ENCODE measurements around the gene PKN2.
"Not testable (repeated sequence)": the region's sequence is repeated elsewhere in the genome, so short reads cannot be mapped to it uniquely, and the experiment has no call there.

PKN2 gene

GRCh38 chr1:88800382-88801051 lies 116.4 kb downstream of the PKN2 start:
- DNase-seq = peak; percentile 54

DNA sequence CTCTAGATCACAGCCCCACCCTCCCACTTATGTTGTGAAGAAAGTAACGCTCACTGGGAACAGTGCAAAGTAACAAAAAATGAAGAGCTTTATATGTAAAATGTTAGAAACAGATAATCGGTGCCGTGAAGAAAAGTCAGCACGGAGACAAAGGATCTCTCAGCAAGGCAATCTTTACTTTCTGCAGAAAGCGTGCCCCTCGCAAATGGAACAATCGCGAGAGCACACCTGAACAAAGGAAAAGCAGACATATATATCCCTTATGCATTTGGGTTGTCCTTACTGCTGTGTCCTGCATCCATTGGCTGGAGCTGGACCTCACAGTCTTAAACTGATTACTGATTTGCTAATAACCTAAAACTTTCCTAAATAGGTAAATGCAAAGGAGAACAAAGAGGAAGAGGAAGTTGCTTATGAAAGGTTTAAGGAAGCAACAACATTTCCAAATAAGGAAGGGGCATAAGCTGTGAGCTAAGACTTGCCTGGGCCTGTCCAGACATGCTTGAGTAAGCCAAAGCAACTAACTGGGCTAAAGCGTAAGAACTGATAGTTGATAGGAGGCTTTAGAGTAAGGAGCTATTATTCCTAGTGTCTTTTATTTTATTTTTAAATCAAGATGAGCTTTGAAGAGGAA lies 117.6 kb downstream of the PKN2 start:
- DNase-seq = no peak

DNA sequence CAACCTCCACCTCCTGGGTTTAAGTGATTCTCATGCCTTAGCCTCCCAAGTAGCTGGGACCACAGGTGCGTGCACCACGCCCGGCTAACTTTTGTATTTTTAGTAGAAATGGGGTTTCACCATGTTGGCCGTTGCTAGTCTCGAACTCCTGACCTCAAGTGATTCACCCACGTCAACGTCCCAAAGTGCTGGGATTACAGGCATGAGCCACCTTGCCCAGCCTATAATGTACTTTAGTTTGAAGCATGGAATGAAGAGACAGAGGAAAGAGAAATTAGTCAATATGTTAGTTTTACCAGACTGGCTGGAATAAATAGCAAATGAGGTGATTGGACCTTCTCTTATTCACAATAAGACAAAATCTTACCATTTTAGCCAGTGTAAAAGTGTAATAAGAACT lies 118.3 kb downstream of the PKN2 start:
- DNase-seq = no peak

- DNase-seq = no peak
Measured at GRCh38 chr1:88802950-88803349, 118.9 kb downstream of the PKN2 start.

DNA sequence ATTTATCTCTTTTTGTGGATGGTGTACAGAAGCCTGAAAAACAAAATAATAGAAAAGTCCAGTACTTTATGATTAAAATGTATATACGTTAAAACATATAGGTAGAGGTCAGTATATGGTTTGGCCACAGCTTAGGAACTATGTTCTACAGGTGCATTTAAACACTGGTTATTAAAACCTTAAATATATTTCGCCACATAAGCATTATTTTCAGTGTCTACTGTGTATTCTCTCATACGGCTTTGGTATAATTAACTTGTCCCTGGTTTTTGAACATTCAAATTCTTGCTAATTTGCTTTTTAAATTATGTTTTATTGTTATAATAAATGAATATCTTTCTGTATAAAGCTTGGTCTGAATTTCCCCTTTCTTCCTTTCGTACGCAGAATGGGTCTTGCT lies 119.4 kb downstream of the PKN2 start:
- no peak for DNase-seq

DNA sequence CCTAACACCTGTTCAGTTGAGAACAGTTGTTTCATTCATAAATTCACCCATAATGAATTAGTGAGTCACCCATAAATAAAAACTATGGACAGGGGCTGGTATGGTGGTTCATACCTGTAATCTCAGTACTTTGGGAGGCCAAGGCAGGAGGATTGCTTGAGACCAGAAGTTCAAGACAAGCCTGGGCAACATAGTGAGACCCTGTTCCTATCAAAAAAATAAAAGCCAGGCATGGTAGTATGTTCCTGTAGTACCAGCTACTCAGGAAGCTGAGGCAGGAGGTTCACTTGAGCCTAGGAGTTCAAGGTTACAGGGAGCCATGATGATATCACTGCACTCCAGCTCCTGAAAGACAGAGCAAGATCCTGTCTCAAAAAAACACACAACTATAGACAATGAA lies 128.3 kb downstream of the PKN2 start:
- no peak for DNase-seq

DNA sequence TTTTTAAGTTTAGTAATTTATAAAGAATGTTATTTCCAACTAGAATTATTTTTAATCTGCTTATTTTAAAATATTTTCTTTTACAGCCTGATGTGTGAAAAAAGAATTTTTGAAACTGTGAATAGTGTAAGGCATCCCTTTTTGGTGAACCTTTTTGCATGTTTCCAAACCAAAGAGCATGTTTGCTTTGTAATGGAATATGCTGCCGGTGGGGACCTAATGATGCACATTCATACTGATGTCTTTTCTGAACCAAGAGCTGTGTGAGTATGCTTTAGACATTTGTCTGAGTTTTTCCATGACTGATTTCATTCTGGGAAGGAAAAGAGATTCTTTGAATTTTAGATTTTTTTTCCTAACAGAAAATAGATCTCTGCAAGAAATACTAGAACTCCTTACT lies 129.4 kb downstream of the PKN2 start:
- no peak for DNase-seq

DNA sequence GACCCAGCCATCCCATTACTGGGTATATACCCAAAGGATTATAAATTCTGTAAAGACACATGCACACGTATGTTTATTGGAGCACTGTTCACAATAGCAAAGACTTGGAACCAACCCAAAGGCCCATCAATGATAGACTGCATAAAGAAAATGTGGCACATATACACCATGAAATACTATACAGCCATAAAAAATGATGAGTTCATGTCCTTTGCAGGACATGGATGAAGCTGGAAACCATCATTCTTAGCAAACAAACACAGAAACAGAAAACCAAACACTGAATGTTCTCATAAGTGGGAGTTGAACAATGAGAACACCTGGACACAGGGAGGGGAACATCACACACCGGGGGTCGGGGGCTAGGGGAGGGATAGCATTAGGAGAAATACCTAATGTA lies 135.6 kb downstream of the PKN2 start:
- DNase-seq = not testable (repeated sequence)

- DNase-seq = no peak
Measured at GRCh38 chr1:88825721-88826120, 141.6 kb downstream of the PKN2 start.

GRCh38 chr1:88847643-88848042 lies 163.6 kb downstream of the PKN2 start:
- no peak for DNase-seq

- DNase-seq = no peak
Measured at GRCh38 chr1:88851303-88852063, 167.4 kb downstream of the PKN2 start.

DNA sequence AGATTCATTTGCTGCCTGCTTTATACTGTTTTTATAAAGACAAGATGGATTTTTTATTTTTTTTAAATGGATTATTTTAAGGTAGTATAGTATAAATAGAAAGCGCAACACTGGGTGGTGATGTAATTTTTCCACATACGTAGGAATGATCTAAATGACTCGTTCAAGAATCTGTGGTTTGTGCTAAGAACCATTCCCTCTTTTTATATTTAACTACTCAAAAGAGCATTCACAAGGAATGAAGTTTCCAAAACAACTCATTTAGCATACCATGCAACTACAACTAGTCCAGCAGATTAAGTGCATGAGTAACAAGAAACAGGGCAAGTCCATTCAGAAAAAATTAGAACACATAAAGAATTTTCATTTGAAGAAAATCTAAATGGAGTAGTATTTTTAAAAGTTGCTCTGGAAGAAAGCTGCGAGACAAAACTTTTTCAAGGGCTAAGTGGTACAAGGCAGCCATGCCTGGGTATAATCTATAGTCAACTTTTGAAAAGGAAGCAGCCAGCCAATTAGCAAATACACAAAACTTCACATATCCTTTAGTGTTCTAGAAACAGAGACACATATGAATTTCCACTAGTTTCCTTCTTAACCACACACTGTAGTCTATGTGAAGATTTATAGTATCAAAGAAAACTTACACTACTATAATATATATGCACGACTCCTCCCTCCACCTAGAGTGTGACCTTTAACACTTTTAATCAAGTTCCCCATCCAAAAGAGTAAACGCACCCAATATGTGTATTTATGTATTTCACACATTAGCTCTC lies 183.9 kb downstream of the PKN2 start:
- DNase-seq = peak; percentile 47

DNA sequence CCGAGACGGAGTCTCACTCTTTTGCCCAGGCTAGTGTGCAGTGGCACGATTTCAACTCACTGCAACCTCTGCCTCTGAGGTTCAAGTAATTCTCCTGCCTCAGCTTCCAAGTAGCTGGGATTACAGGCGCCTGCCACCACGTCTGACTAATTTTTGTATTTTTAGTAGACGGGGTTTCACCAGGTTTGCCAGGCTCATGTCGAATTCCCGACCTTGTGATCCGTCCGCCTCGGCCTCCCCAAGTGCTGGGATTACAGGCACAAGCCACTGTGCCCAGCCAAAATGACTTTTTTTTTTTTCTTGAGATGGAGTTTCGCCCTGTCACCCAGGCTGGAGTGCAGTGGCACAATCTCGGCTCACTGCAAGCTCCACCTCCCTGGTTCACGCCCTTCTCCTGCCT lies 185.6 kb downstream of the PKN2 start:
- DNase-seq = not testable (repeated sequence)

DNA sequence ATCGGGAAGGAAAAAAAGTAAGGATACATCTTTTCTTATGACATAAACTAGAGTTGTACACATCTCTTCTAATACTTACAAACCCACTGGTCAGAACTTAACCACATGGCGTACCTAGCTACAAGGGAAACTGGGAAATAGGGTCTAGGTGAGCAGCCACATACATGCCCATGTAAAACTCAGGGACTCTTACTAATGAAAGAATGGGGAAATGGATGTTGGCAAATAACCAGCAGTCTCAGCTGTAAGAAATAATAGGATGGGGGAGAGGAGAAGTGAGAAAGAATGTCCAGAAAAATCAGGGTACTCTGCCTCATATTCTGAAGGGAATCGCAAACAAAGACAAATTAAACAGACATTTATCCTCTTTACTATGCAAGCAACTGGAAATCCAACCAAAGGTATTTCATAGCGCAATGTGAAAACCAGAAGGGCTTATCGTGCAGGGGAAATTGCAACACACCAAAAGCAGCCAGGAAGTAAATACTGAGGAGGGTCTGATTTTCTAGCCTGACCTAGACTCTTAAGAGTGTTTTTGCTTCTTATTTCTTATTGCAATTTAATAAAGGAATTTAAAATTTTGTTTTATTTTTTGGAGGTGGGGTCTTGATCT lies 189.8 kb downstream of the PKN2 start:
- no peak for DNase-seq

DNA sequence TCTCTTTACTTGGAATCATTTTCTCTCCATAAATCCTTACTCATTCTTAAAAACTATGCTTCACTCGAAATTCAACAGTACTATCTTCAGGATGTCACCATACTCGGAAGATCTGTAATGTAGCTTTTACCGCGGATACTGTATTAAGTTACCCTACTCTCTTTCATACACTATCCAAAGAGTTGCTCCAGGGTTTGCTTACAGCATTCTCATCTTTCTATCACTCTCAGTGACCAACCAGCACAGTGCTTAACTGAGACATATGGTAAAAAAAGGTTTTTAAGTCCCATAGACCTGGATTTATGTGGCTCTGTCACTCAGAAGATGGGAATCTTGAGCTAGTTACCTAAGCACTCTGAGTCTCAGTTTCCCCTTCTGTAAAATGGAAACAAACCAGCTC lies 191.5 kb downstream of the PKN2 start:
- DNase-seq = no peak

GRCh38 chr1:88876573-88877365 lies 192.7 kb downstream of the PKN2 start:
- DNase-seq = no peak

GRCh38 chr1:88877382-88877825 lies 193.3 kb downstream of the PKN2 start:
- DNase-seq = peak; percentile 15

DNA sequence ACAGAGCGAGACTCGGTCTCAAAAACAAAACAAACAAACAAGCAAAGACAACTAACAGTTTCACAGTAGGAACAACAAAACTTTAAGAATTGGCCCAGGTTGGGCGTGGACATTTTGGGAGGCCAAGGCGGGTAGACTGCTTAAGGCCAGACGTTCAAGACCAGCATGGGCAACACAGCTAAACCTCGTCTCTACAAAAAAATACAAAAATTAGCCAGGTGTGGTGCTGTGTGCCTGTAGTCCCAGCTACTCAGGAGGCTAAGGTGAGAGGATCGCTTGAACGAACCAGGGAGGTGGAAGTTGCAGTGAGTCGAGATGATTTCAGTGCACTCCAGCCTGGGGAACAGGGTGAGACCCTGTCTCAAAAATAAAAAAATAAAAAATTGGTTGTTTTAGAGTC lies 193.8 kb downstream of the PKN2 start:
- DNase-seq = no peak

GRCh38 chr1:88878731-88879130 lies 194.7 kb downstream of the PKN2 start:
- DNase-seq = no peak

- DNase-seq = not testable (repeated sequence)
Measured at GRCh38 chr1:88880717-88881116, 196.6 kb downstream of the PKN2 start.

- DNase-seq = no peak
Measured at GRCh38 chr1:88883156-88883555, 199.1 kb downstream of the PKN2 start.
